HG02885 (cell line): ENCODE measurements around the gene DAB2IP.

Source experiments
- ATAC-seq: cut with Tn5 transposase; IDR thresholded peaks from one replicate; pipeline ENCODE4 v1.9.1; 2021; ENCODE audit warnings: mild to moderate bottlenecking; ENCODE audit not compliant: unreplicated experiment, poor library complexity

The DAB2IP gene

GRCh38 chr9:121770415-121771273 lies 119.2 kb downstream of the DAB2IP start:
- ATAC-seq: no peak

- ATAC-seq: no peak
These were observed 120.0 kb downstream of the DAB2IP start for GRCh38 chr9:121771418-121771817.

- no peak for ATAC-seq
These were observed 120.6 kb downstream of the DAB2IP start for GRCh38 chr9:121771851-121772599.

- no peak for ATAC-seq
These were observed 121.3 kb downstream of the DAB2IP start for GRCh38 chr9:121772600-121773285.

- no peak for ATAC-seq
These were observed 122.0 kb downstream of the DAB2IP start for GRCh38 chr9:121773286-121773953.

- no peak for ATAC-seq
These were observed 122.7 kb downstream of the DAB2IP start for GRCh38 chr9:121773954-121774714.

- no peak for ATAC-seq
These were observed 123.5 kb downstream of the DAB2IP start for GRCh38 chr9:121774715-121775613.

GRCh38 chr9:121776001-121776738 lies 124.7 kb downstream of the DAB2IP start:
- ATAC-seq: no peak

- ATAC-seq: no peak
These were observed 125.6 kb downstream of the DAB2IP start for GRCh38 chr9:121776739-121777637.

- no peak for ATAC-seq
These were observed 127.1 kb downstream of the DAB2IP start for GRCh38 chr9:121778252-121779225.

GRCh38 chr9:121779381-121780117 lies 128.1 kb downstream of the DAB2IP start:
- ATAC-seq: no peak

- ATAC-seq: no peak
These were observed 129.0 kb downstream of the DAB2IP start for GRCh38 chr9:121780177-121781040.

GRCh38 chr9:121781145-121781548 lies 129.7 kb downstream of the DAB2IP start:
- no peak for ATAC-seq

- no peak for ATAC-seq
These were observed 130.4 kb downstream of the DAB2IP start for GRCh38 chr9:121781701-121782464.
